Ascending aorta (tissue), 2 donors: Measurements from ENCODE around the gene MRPL51. TPM values are rescaled to one million over a fixed set of nuclear protein-coding genes. Genes with fewer than 3 reads are reported as not detected.
A peak's percentile ranks its signal among the peaks of the same experiment; 100 is the strongest.

ENCODE experiments used
- DNase-seq, 2 donors: peaks; one replicate each; pipeline ENCODE4 v3.0.0-alpha.2; 2019; ENCODE audit warnings: low spot score in 2 of 2
- H3K27ac ChIP-seq, 2 donors: fragments of 200-600 bp; sonication (generic); one replicate each; pipeline ENCODE4 v1.5.1; 2016 to 2017; ENCODE audit warnings: mild to moderate bottlenecking in 1 of 2
- H3K27me3 ChIP-seq: fragments of 200-600 bp; sonication (generic); one replicate; pipeline ENCODE4 v1.5.1; 2017
- H3K36me3 ChIP-seq, 2 donors: fragments of 200-600 bp; sonication (generic); one replicate each; pipeline ENCODE4 v1.5.1; 2016
- H3K4me1 ChIP-seq, 2 donors: fragments of 200-600 bp; sonication (generic); one replicate each; pipeline ENCODE4 v1.5.1; 2016 to 2017; ENCODE audit warnings: mild to moderate bottlenecking in 1 of 2
- H3K4me3 ChIP-seq, 2 donors: fragments of 200-600 bp; sonication (generic); one replicate each; pipeline ENCODE4 v1.5.1; 2016 to 2017; ENCODE audit warnings: mild to moderate bottlenecking in 1 of 2
- H3K9me3 ChIP-seq, 2 donors: fragments of 200-600 bp; sonication (generic); one replicate each; pipeline ENCODE4 v1.5.1; 2016
- CTCF ChIP-seq, 3 experiments: fragments of 200-600 bp in 2 of 3; fragments of 450-650 bp in 1 of 3; sonication (generic) in 2 of 3; IDR thresholded peaks; one replicate each; pipeline ENCODE4 v1.5.1; 2016 to 2019; ENCODE audit warnings: antibody characterized with exemption in 3 of 3, mild to moderate bottlenecking in 1 of 3, moderate library complexity in 1 of 3
- intact Hi-C: fragments of 100-400 bp; cut with DNase I; formaldehyde crosslinking; loops from one replicate; pipeline ENCODE4 v1.15.1; 2023
- total RNA-seq: library from RNA; depleted of rRNA; stranded (reverse); fragments of >200 nt; gene quantifications from one replicate; pipeline ENCODE4 v1.1.0, GENCODE V29; 2016

MRPL51 gene
- total RNA-seq, result 112 TPM

GRCh38 chr12:6492838-6493496, at the start of gene MRPL51:
MRPL51 (minus strand) TSS chr12:6493262; CDS start chr12:6493136, 126 bp downstream.
- Histone ChIP-seq H3K4me1 (peaks cover 8 to 18% of the 10 kb centered on the region in 2 donors), H3K27me3 (no peaks in the 10 kb centered on the region), H3K9me3 (no peaks in the 10 kb centered on the region), H3K4me3 (peak within 1 kb of the TSS; percentile 67 to 77), H3K36me3 (peaks cover 8 to 14% of the 10 kb centered on the region in 2 donors), H3K27ac (peak within 1 kb of the TSS; percentile 79 to 98)
- intact Hi-C loops, result loop anchor here (1.0 to 10.0 kb wide), 4 partner anchors 23 to 172 kb away; partner anchors contain the start of genes GAPDH, IFFO1, ING4 and VAMP1
- TF ChIP-seq CTCF (IDR thresholded peaks at IDR 0.05), result no peak
- peak; percentile 86 to 97 for DNase-seq

GRCh38 chr12:6542209-6543009, 49.3 kb upstream of the MRPL51 start:
- Histone ChIP-seq H3K9me3 (no peaks in the 10 kb centered on the region), H3K4me1 (peaks cover 9 to 17% of the 10 kb centered on the region in 2 donors), H3K27ac (peak overlapping the region; percentile 85 to 98), H3K27me3 (no peaks in the 10 kb centered on the region), H3K36me3 (peaks cover 44 to 67% of the 10 kb centered on the region in 2 donors), H3K4me3 (no peak overlapping the region)
- intact Hi-C loops, result no loop called here
- no peak for DNase-seq
- no peak for TF ChIP-seq CTCF (IDR thresholded peaks at IDR 0.05)

- intact Hi-C loops, result no loop called here
- Histone ChIP-seq H3K4me1 (peaks cover 13 to 22% of the 10 kb centered on the region in 2 donors), H3K9me3 (no peaks in the 10 kb centered on the region), H3K4me3 (no peak overlapping the region), H3K27me3 (no peaks in the 10 kb centered on the region), H3K36me3 (peaks cover 43 to 67% of the 10 kb centered on the region in 2 donors), H3K27ac (peak overlapping the region; percentile 85 to 98)
- TF ChIP-seq CTCF (IDR thresholded peaks at IDR 0.05), result no peak
- DNase-seq, result peak in 1 of 2 donors; percentile 63
These were observed 48.5 kb upstream of the MRPL51 start for GRCh38 chr12:6541371-6542165.

GRCh38 chr12:6540181-6540877, 47.3 kb upstream of the MRPL51 start:
- no peaks in the 10 kb centered on the region for H3K9me3 ChIP-seq
- H3K4me3 ChIP-seq, result peak overlapping the region in 1 of 2 donors; percentile 21
- H3K27ac ChIP-seq, result peak overlapping the region; percentile 85 to 98
- H3K36me3 ChIP-seq, result peaks cover 39 to 66% of the 10 kb centered on the region in 2 donors
- intact Hi-C loops, result loop anchor here (1.0 kb wide), 1 partner anchor 11 kb away; no protein-coding TSS in a partner anchor
- TF ChIP-seq CTCF (IDR thresholded peaks at IDR 0.05), result no peak
- no peaks in the 10 kb centered on the region for H3K27me3 ChIP-seq
- DNase-seq, result peak; percentile 83 to 97
- peaks cover 23 to 31% of the 10 kb centered on the region in 2 donors for H3K4me1 ChIP-seq
